ENCODE data around the gene ARHGAP9.

GRCh38 chr12:57498132-57498502 is 18.5 kb upstream of the ARHGAP9 start:
- TF ChIP-seq EZH2phosphoT487 (IDR thresholded peaks at IDR 0.05; ENCODE audit: borderline replicate concordance): no peak
- TF ChIP-seq CTCF (conservative IDR thresholded peaks at IDR 0.05; ENCODE audit: low read length): no peak

All from Loucy (cell line).